Transverse colon (tissue), 3 donors: ENCODE results near the gene BCCIP.

ENCODE experiments used
- POLR2A ChIP-seq: fragments of 450-650 bp; IDR thresholded peaks from one replicate; pipeline ENCODE4 v1.6.1; 2016; ENCODE audit warnings: antibody characterized with exemption, mild to moderate bottlenecking, moderate library complexity
- TF ChIP-seq, protein P1 (sequence below), 5 experiments: fragments of 200-600 bp in 3 of 5; fragments of 450-650 bp in 2 of 5; sonication (generic) in 3 of 5; IDR thresholded peaks; 1 replicate in 2 of 5; 2 replicates in 3 of 5; pipeline ENCODE4 v1.5.1; 2016 to 2017; ENCODE audit warnings: antibody characterized with exemption in 5 of 5, inconsistent platforms in 3 of 5, mild to moderate bottlenecking in 2 of 5, moderate library complexity in 1 of 5

DNA sequence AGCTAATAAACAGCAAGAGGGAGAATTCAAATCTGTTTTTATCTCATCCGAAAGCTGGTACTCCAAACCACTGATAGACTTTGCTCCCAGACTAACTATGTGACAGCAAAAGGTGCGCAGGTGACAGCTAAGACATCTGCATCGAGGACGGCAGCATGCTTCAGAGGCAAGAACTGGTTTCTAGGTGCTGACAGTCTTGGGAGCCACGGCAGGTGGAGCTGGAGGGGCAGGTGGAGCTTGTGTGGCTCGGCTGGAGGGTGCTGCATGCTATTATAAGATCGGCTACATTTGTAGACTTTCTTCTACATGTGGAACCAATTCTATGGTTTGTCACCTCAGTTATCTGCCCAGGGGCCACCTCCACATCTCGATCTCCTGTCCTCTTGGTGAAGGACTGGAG lies 25.9 kb upstream of the BCCIP start:
- TF ChIP-seq, protein P1, sequence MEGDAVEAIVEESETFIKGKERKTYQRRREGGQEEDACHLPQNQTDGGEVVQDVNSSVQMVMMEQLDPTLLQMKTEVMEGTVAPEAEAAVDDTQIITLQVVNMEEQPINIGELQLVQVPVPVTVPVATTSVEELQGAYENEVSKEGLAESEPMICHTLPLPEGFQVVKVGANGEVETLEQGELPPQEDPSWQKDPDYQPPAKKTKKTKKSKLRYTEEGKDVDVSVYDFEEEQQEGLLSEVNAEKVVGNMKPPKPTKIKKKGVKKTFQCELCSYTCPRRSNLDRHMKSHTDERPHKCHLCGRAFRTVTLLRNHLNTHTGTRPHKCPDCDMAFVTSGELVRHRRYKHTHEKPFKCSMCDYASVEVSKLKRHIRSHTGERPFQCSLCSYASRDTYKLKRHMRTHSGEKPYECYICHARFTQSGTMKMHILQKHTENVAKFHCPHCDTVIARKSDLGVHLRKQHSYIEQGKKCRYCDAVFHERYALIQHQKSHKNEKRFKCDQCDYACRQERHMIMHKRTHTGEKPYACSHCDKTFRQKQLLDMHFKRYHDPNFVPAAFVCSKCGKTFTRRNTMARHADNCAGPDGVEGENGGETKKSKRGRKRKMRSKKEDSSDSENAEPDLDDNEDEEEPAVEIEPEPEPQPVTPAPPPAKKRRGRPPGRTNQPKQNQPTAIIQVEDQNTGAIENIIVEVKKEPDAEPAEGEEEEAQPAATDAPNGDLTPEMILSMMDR (IDR thresholded peaks at IDR 0.05) = no peak
- TF ChIP-seq POLR2A = no peak
